Kidney capillary endothelial cell (primary cell): Measurements from ENCODE around the gene BNC2.

Source experiments
- DNase-seq: peaks from one replicate; pipeline ENCODE4 v3.0.0-alpha.2; 2018; ENCODE audit warnings: low spot score

BNC2 gene

GRCh38 chr9:16594787-16595186 lies 275.7 kb downstream of the BNC2 start:
- DNase-seq = no peak

GRCh38 chr9:16593746-16594145 lies 276.7 kb downstream of the BNC2 start:
- DNase-seq = no peak

- DNase-seq = no peak
Measured at GRCh38 chr9:16591092-16591491, 279.4 kb downstream of the BNC2 start.

- DNase-seq = no peak
Measured at GRCh38 chr9:16585591-16585990, 284.9 kb downstream of the BNC2 start.

- DNase-seq = no peak
Measured at GRCh38 chr9:16579872-16580432, 290.5 kb downstream of the BNC2 start.

GRCh38 chr9:16575986-16576245 lies 294.6 kb downstream of the BNC2 start:
- DNase-seq = no peak

GRCh38 chr9:16575142-16575985 lies 295.1 kb downstream of the BNC2 start:
- no peak for DNase-seq

GRCh38 chr9:16572005-16572734 lies 298.3 kb downstream of the BNC2 start:
- DNase-seq = no peak

GRCh38 chr9:16571127-16571802 lies 299.2 kb downstream of the BNC2 start:
- DNase-seq = no peak

- no peak for DNase-seq
Measured at GRCh38 chr9:16563446-16563845, 307.0 kb downstream of the BNC2 start.

- no peak for DNase-seq
Measured at GRCh38 chr9:16561121-16561520, 309.3 kb downstream of the BNC2 start.

GRCh38 chr9:16559418-16560188 lies 310.9 kb downstream of the BNC2 start:
- no peak for DNase-seq

GRCh38 chr9:16555802-16556201 lies 314.7 kb downstream of the BNC2 start:
- no peak for DNase-seq

GRCh38 chr9:16553869-16554540 lies 316.5 kb downstream of the BNC2 start:
- DNase-seq = no peak

- DNase-seq = no peak
Measured at GRCh38 chr9:16552252-16552651, 318.2 kb downstream of the BNC2 start.

- no peak for DNase-seq
Measured at GRCh38 chr9:16551692-16552091, 318.8 kb downstream of the BNC2 start.

GRCh38 chr9:16545639-16546038 lies 324.8 kb downstream of the BNC2 start:
- DNase-seq = no peak

GRCh38 chr9:16544842-16545241 lies 325.6 kb downstream of the BNC2 start:
- DNase-seq = no peak

GRCh38 chr9:16543686-16544085 lies 326.8 kb downstream of the BNC2 start:
- no peak for DNase-seq

- DNase-seq = no peak
Measured at GRCh38 chr9:16543225-16543624, 327.2 kb downstream of the BNC2 start.

GRCh38 chr9:16542290-16542689 lies 328.2 kb downstream of the BNC2 start:
- DNase-seq = no peak
